ENCODE results near the gene DEFB124.

DNA sequence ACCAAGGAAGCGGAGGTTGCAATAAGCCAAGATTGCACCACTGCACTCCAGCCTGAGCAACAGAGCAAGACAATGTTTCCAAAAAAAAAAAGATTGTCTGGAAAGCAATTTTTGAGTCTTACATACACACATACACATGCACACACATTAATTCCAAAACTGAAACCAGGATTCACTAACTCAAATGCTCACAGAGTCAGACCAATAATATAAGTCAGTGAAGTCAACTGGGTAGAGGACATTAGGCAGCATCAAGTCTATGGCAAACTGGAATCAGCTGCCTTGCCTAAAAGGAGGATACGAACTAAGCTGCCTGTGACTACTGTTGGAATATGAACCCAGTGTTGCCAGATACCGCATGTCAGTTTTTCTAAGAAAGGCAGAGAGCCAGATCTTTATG lies 15.8 kb upstream of the DEFB124 start:
- TF ChIP-seq, protein P1, sequence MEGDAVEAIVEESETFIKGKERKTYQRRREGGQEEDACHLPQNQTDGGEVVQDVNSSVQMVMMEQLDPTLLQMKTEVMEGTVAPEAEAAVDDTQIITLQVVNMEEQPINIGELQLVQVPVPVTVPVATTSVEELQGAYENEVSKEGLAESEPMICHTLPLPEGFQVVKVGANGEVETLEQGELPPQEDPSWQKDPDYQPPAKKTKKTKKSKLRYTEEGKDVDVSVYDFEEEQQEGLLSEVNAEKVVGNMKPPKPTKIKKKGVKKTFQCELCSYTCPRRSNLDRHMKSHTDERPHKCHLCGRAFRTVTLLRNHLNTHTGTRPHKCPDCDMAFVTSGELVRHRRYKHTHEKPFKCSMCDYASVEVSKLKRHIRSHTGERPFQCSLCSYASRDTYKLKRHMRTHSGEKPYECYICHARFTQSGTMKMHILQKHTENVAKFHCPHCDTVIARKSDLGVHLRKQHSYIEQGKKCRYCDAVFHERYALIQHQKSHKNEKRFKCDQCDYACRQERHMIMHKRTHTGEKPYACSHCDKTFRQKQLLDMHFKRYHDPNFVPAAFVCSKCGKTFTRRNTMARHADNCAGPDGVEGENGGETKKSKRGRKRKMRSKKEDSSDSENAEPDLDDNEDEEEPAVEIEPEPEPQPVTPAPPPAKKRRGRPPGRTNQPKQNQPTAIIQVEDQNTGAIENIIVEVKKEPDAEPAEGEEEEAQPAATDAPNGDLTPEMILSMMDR (IDR thresholded peaks at IDR 0.05), result no peak
- TF ChIP-seq EZH2 (IDR thresholded peaks at IDR 0.05) (no peak), EZH2phosphoT487 (IDR thresholded peaks at IDR 0.05) (no peak)

All from neural progenitor cell (in vitro differentiated cells).